ENCODE data around the gene PECR.

DNA sequence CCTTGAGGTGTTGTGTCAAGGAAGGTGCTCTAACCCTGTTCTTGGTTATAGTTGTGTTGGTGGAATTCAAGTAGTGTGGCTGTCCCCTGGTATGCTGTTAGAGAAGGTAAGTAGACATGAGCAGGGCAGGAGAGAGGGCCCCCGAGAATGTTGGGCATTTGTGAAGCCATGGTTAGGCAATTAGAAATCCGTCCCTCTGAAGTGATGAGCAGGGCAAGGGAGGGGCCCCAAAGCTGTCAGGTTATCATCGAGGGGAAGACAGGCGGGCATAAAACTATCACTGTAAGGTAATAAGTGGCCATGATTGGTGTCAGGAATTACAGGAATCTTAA, 32.7 kb upstream of the PECR start:
- TF ChIP-seq, protein P1, sequence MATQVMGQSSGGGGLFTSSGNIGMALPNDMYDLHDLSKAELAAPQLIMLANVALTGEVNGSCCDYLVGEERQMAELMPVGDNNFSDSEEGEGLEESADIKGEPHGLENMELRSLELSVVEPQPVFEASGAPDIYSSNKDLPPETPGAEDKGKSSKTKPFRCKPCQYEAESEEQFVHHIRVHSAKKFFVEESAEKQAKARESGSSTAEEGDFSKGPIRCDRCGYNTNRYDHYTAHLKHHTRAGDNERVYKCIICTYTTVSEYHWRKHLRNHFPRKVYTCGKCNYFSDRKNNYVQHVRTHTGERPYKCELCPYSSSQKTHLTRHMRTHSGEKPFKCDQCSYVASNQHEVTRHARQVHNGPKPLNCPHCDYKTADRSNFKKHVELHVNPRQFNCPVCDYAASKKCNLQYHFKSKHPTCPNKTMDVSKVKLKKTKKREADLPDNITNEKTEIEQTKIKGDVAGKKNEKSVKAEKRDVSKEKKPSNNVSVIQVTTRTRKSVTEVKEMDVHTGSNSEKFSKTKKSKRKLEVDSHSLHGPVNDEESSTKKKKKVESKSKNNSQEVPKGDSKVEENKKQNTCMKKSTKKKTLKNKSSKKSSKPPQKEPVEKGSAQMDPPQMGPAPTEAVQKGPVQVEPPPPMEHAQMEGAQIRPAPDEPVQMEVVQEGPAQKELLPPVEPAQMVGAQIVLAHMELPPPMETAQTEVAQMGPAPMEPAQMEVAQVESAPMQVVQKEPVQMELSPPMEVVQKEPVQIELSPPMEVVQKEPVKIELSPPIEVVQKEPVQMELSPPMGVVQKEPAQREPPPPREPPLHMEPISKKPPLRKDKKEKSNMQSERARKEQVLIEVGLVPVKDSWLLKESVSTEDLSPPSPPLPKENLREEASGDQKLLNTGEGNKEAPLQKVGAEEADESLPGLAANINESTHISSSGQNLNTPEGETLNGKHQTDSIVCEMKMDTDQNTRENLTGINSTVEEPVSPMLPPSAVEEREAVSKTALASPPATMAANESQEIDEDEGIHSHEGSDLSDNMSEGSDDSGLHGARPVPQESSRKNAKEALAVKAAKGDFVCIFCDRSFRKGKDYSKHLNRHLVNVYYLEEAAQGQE (IDR thresholded peaks at IDR 0.05; ENCODE audit: low read depth) = no peak
- TF ChIP-seq, protein P2, sequence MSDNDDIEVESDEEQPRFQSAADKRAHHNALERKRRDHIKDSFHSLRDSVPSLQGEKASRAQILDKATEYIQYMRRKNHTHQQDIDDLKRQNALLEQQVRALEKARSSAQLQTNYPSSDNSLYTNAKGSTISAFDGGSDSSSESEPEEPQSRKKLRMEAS (IDR thresholded peaks at IDR 0.05) = no peak
- TF ChIP-seq CREB1 (IDR thresholded peaks at IDR 0.05; ENCODE audit: low read depth) = no peak
- TF ChIP-seq EP300 (IDR thresholded peaks at IDR 0.05; ENCODE audit: borderline replicate concordance) = no peak
- TF ChIP-seq CEBPB (IDR thresholded peaks at IDR 0.05) = no peak
- no peak for TF ChIP-seq RAD21 (IDR thresholded peaks at IDR 0.05; ENCODE audit: low read depth)
- no peak for TF ChIP-seq ZBTB7A (IDR thresholded peaks at IDR 0.05; ENCODE audit: low read depth)

Data from Ishikawa (cell line).